SH-SY5Y (cell line): ENCODE measurements around the gene NIP7.

ENCODE experiments used
- GATA2 ChIP-seq: IDR thresholded peaks from 2 replicates; pipeline ENCODE4 v1.6.1; 2011; ENCODE audit warnings: mild to moderate bottlenecking, low read depth, low read length
- GATA3 ChIP-seq: IDR thresholded peaks from 2 replicates; pipeline ENCODE4 v1.6.1; 2011; ENCODE audit warnings: low read depth, mild to moderate bottlenecking, low read length, moderate library complexity

NIP7 gene

DNA sequence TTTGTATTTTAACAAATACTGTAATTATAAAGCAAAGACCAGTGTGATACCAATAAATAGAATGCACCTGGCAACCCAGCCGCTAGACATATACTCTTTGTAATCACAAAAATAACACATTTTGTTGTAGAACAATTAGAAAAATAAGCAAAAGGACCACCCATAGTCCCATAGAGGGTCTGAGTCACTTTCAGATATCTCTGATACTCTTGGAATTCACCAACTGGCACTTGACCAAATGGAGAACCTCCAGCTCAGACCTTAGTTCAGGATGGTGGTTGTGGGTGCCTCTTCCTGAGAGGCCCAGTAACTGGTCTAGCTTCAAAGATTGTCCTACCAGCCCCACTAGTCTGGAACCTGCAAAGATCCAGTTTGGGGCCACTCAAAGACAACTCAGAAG is 47.0 kb downstream of the NIP7 start:
- TF ChIP-seq GATA3 (no peak), GATA2 (no peak)
